Stimulated activated CD4-positive, alpha-beta T cell treated with anti-CD3 and anti-CD28 coated beads, Interleukin-1b, Interleukin-23, amount 100 ng/mL, for 1 hour (primary cell): Measurements from ENCODE around the gene OLFM1.
"Not testable (repeated sequence)": the region's sequence is repeated elsewhere in the genome, so short reads cannot be mapped to it uniquely, and the experiment has no call there.

Source experiments
- DNase-seq, 2 donors: peaks; one replicate each; pipeline ENCODE4 v3.0.0-alpha.2; 2020; ENCODE audit warnings: low read depth in 2 of 2

The OLFM1 gene

GRCh38 chr9:135107581-135108235, 20.2 kb downstream of the OLFM1 start:
- DNase-seq = no peak

GRCh38 chr9:135108831-135109510, 21.5 kb downstream of the OLFM1 start:
- no peak for DNase-seq

GRCh38 chr9:135109650-135110049, 22.2 kb downstream of the OLFM1 start:
- no peak for DNase-seq

- no peak for DNase-seq
Observed at GRCh38 chr9:135110416-135110815, 22.9 kb downstream of the OLFM1 start.

- DNase-seq = not testable (repeated sequence)
Observed at GRCh38 chr9:135111600-135111999, 24.1 kb downstream of the OLFM1 start.

- no peak for DNase-seq
Observed at GRCh38 chr9:135116371-135116770, 28.9 kb downstream of the OLFM1 start.

GRCh38 chr9:135116881-135117280, 29.4 kb downstream of the OLFM1 start:
- DNase-seq = no peak

GRCh38 chr9:135117281-135117680, 29.8 kb downstream of the OLFM1 start:
- no peak for DNase-seq

GRCh38 chr9:135119496-135120064, 32.1 kb downstream of the OLFM1 start:
- no peak for DNase-seq

GRCh38 chr9:135120249-135120648, 32.8 kb downstream of the OLFM1 start:
- DNase-seq = no peak

GRCh38 chr9:135122316-135122715, 34.8 kb downstream of the OLFM1 start:
- DNase-seq = no peak

- no peak for DNase-seq
Observed at GRCh38 chr9:135123126-135123772, 35.8 kb downstream of the OLFM1 start.

GRCh38 chr9:135123773-135124134, 36.3 kb downstream of the OLFM1 start:
- DNase-seq = no peak

- no peak for DNase-seq
Observed at GRCh38 chr9:135126451-135127187, 39.2 kb downstream of the OLFM1 start.

GRCh38 chr9:135127718-135128670, 40.5 kb downstream of the OLFM1 start:
- no peak for DNase-seq

- DNase-seq = no peak
Observed at GRCh38 chr9:135129137-135129695, 41.7 kb downstream of the OLFM1 start.

- DNase-seq = no peak
Observed at GRCh38 chr9:135130207-135130976, 42.9 kb downstream of the OLFM1 start.

- no peak for DNase-seq
Observed at GRCh38 chr9:135131488-135131887, 44.0 kb downstream of the OLFM1 start.

- DNase-seq = no peak
Observed at GRCh38 chr9:135132008-135132407, 44.5 kb downstream of the OLFM1 start.
